HG03175 (cell line): ENCODE results near the gene EMILIN3.
"Not testable (repeated sequence)": the region's sequence is repeated elsewhere in the genome, so short reads cannot be mapped to it uniquely, and the experiment has no call there.

Source experiments
- ATAC-seq: cut with Tn5 transposase; IDR thresholded peaks from one replicate; pipeline ENCODE4 v1.9.1; 2021; ENCODE audit warnings: mild to moderate bottlenecking, moderate library complexity; ENCODE audit not compliant: unreplicated experiment

Gene EMILIN3

GRCh38 chr20:41329435-41330342 lies 36.9 kb downstream of the EMILIN3 start:
- ATAC-seq, result peak; percentile 80

DNA sequence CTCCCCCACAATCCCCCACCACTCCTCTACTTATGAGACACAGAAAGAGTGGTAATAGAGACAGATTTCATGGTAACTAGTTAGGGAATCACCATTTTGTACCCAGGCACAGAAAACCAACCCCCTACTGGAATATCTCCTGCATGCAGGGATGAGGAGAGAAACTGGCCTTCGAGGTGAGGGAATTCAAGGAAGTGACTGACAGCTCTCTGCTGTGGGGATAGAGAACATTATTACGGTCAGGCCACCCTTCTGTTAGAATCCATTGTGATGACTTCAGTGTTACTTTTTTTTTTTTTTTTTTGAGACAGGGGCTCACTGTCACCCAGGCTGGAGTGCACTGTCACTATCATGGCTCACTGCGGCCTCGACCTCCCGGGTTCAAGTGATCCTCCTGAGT lies 39.4 kb downstream of the EMILIN3 start:
- ATAC-seq, result no peak

- no peak for ATAC-seq
Measured at GRCh38 chr20:41320976-41321375, 45.6 kb downstream of the EMILIN3 start.

DNA sequence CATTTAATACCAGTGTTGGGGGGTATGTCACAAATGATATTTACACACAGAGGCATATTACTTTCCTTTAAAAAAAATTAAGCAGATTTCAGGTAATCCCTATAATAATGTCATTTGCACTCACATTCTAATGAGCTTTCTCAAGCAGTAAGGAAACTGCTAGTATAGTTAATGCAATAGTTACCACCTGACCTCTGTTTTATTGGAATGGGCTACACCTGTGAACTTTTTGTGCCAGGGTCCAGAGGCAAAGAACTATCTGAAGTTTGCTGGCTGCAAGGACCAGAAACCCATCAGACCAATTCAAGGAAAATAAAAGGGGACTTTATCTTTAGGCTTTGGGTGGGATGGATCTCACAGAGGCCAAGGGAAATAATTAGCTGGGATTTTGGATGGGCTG lies 46.2 kb downstream of the EMILIN3 start:
- ATAC-seq, result no peak

GRCh38 chr20:41318271-41318649 lies 48.4 kb downstream of the EMILIN3 start:
- no peak for ATAC-seq

DNA sequence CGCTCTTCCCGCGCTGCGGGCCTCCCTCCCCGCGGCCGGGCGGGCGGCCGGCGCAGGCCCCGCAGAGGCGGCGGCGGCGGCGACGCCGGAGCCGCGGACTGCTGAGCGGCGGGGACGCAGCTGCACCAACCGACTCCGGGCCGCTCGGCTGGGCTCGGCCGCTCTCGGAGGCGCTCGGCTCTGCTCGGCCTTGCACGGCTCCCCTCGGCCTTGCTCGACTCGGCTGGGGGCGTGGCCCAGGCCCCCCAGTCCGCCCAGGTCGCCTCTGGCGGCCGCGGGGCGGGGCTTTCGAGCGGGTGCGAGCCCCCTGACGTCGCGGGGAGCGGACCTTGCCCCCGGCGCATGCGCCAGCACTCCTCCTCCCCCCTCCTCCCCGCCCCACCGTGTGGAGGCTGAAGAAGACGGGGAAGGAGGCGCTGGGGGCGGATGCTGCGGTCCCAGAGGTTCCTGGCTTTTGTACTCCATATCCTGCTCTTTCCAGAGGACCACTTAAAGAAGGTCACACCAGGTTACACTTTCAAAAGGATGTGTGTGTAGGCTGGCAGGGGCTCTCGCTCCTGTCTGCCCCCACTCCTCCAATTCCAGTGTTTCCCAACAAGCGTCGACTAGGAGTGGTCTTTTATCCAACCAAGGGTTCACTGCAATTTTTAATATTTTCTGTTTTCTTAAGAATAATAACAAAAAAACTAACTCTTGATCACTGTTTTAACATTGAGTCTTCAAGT lies 48.9 kb downstream of the EMILIN3 start, which contains the start of gene ZHX3:
Gene ZHX3 (minus strand): TSS at position 186 of the 725 bp plus-strand sequence. CDS start 112,815 bp downstream, outside the sequence.
- ATAC-seq, result peak; percentile 97

GRCh38 chr20:41316602-41317545 lies 49.7 kb downstream of the EMILIN3 start:
- peak; percentile 59 for ATAC-seq

- ATAC-seq, result no peak
Measured at GRCh38 chr20:41316051-41316450, 50.6 kb downstream of the EMILIN3 start.

DNA sequence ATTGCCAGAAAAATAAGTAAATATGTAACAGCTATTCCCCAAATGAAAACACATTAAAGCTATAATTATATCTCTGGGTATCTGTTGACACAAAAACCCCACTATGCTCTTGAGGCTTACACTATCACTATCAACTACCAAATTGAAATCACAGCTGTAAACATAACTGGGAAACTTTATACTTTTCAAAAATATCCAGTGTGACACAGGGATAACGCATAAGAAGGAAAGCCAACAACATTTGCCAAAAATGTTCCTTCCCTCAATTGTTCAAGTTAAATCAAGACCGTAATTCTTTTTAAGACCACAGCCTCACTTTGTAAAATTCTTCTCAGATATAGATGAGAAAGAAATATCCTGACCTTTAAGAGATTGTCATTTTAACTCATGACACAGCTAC lies 52.2 kb downstream of the EMILIN3 start:
- no peak for ATAC-seq

DNA sequence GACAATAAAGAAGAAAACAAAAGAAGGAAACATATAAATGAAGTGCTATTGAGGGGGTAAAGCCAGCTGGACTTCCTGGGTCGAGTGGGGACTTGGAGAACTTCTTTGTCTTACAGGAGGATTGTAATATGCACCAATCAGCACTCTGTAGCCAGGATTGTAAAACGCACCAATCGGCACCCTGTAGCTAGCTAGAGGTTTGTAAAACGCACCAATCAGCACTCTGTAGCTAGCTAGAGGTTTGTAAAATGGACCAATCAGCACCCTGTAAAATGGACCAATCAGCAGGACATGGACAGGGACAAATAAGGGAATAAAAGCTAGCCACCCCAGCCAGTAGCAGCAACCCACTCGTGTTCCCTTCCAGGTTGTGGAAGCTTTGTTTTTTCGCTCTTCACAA lies 54.6 kb downstream of the EMILIN3 start:
- ATAC-seq, result not testable (repeated sequence)
